HG03558 (cell line): ENCODE data around the gene AUNIP.
A peak's percentile ranks its signal among the peaks of the same experiment; 100 is the strongest.

Experiments
- ATAC-seq: cut with Tn5 transposase; IDR thresholded peaks from one replicate; pipeline ENCODE4 v1.9.1; 2021; ENCODE audit warnings: moderate number of reproducible peaks; ENCODE audit not compliant: unreplicated experiment; ENCODE audit errors: extremely low read depth

AUNIP gene

GRCh38 chr1:25811384-25812082, 47.7 kb downstream of the AUNIP start:
- no peak for ATAC-seq

- ATAC-seq = no peak
Measured at GRCh38 chr1:25810341-25811299, 48.6 kb downstream of the AUNIP start.

- no peak for ATAC-seq
Measured at GRCh38 chr1:25809929-25810328, 49.3 kb downstream of the AUNIP start.

GRCh38 chr1:25809283-25809926, 49.9 kb downstream of the AUNIP start:
- ATAC-seq = no peak

GRCh38 chr1:25808481-25809244, 50.6 kb downstream of the AUNIP start:
- ATAC-seq = no peak

GRCh38 chr1:25807480-25808390, 51.5 kb downstream of the AUNIP start:
- ATAC-seq = no peak

- ATAC-seq = no peak
Measured at GRCh38 chr1:25806418-25806817, 52.8 kb downstream of the AUNIP start.

GRCh38 chr1:25805863-25806225, 53.4 kb downstream of the AUNIP start:
- no peak for ATAC-seq

GRCh38 chr1:25804964-25805862, 54.0 kb downstream of the AUNIP start:
- no peak for ATAC-seq

GRCh38 chr1:25804244-25804963, 54.9 kb downstream of the AUNIP start:
- no peak for ATAC-seq

GRCh38 chr1:25803368-25803767, 55.9 kb downstream of the AUNIP start:
- no peak for ATAC-seq

- ATAC-seq = peak; percentile 45
Measured at GRCh38 chr1:25802915-25803314, 56.3 kb downstream of the AUNIP start.

- ATAC-seq = no peak
Measured at GRCh38 chr1:25800703-25801377, 58.4 kb downstream of the AUNIP start.

GRCh38 chr1:25799935-25800702, 59.1 kb downstream of the AUNIP start, which contains the start of gene SELENON:
Gene SELENON, plus strand, starts transcription at chr1:25800193. Its CDS starts 38 bp downstream, at chr1:25800231.
- ATAC-seq = no peak

- no peak for ATAC-seq
Measured at GRCh38 chr1:25799352-25799934, 59.8 kb downstream of the AUNIP start.
